BJ (cell line): ENCODE results near the gene GPR160. TPM values are rescaled to one million over a fixed set of nuclear protein-coding genes. Genes with fewer than 3 reads are reported as not detected.
"Not testable (repeated sequence)": the region's sequence is repeated elsewhere in the genome, so short reads cannot be mapped to it uniquely, and the experiment has no call there.

Experiments
- CTCF ChIA-PET: fragments of 350-600 bp; formaldehyde crosslinking; extraction: SDS; loops from one replicate; lab custom pipeline; 2021; ENCODE audit warnings: antibody characterized with exemption, inconsistent platforms; lab: Yijun Ruan, JAX
- POLR2A ChIA-PET: fragments of 300-600 bp; sonication (Branson Sonifier 250); formaldehyde crosslinking; extraction: SDS; loops from one replicate; lab custom pipeline; 2021; ENCODE audit warnings: antibody characterized with exemption; lab: Charles Lee
- DNase-seq: peaks from one replicate; pipeline ENCODE4 v3.0.0-alpha.2; 2011; ENCODE audit warnings: low read depth
- H3K27me3 ChIP-seq: 2 replicates; pipeline ENCODE4 v1.6.0; 2011; ENCODE audit warnings: low read length; ENCODE audit not compliant: control insufficient read depth, insufficient read depth
- H3K36me3 ChIP-seq: 2 replicates; pipeline ENCODE4 v1.5.1; 2011; ENCODE audit warnings: low read length; ENCODE audit not compliant: control insufficient read depth, insufficient read depth
- H3K4me3 ChIP-seq: 2 replicates; pipeline ENCODE4 v1.5.1; 2011; ENCODE audit warnings: low read depth, mild to moderate bottlenecking, control low read depth, low read length
- CTCF ChIP-seq: IDR thresholded peaks from 2 replicates; pipeline ENCODE4 v1.5.1; 2011; ENCODE audit warnings: low read depth, mild to moderate bottlenecking, control low read depth, inconsistent platforms, low read length, moderate library complexity; ENCODE audit not compliant: insufficient read depth
- polyA plus RNA-seq: library from polyadenylated mRNA; depleted of rRNA; stranded (reverse); fragments of >200 nt; gene quantifications from 2 replicates; pipeline ENCODE4 v1.2.3, GENCODE V29; 2011

GPR160 gene
- polyA plus RNA-seq, 1 experiment: 0.09 TPM

DNA sequence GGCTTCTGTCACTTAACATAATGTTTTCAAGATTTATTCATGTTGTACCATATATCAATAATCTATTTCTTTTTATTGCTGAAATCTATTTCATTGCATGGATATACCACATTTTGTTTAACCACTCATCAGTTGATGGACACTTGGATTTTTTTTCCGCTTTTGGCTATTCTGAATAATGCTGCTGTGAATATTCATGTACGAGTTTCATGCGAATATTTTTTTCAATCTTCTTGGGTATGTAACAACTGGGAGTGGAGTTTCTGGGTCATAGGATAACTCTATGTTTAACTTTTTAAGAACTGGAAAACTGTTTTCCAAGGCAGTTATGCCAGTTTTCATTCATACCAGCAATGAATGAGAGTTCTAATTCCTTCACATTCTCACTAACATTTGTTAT is 21.7 kb upstream of the GPR160 start:
- no peak for DNase-seq
- ChIA-PET CTCF (interaction anchor here (1.4 kb wide), 1 partner anchor 11 kb away, joined by 3 read pairs; no protein-coding TSS in a partner anchor), POLR2A (no interaction called here)
- Histone ChIP-seq H3K36me3 (no peaks in the 10 kb centered on the region), H3K27me3 (0 out of 2 replicates have a peak, but pooled peaks cover 1% of the 10 kb centered on the region), H3K4me3 (no peak overlapping the region)
- no peak for TF ChIP-seq CTCF

DNA sequence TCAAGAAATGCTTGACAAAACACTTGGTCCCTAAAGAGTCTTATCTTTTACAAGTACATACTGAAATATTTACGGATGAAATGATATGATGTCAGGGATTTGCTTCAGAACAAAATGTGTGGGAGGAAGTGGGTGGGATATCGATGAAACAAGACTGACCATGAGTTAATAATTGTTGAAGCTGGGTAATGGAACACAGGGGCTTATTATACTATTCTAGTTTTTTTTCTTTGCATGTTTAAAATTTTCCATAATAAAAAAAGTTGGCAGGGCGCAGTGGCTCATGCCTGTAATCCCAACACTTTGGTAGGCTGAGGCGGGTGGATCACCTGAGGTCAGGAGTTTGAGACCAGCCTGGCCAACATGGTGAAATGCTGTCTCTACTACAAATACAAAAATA is 18.5 kb upstream of the GPR160 start:
- H3K4me3 ChIP-seq, H3K27me3 ChIP-seq, DNase-seq, H3K36me3 ChIP-seq, POLR2A ChIA-PET: not testable (repeated sequence)
- CTCF ChIA-PET: interaction anchor here (1.0 kb wide), 1 partner anchor 13 kb away, joined by 3 read pairs; no protein-coding TSS in a partner anchor

- no peak for DNase-seq
- Histone ChIP-seq H3K4me3 (no peak overlapping the region), H3K36me3 (no peaks in the 10 kb centered on the region), H3K27me3 (0 out of 2 replicates have a peak, but pooled peaks cover 3% of the 10 kb centered on the region)
- no peak for TF ChIP-seq CTCF
- ChIA-PET CTCF (interaction anchor here (1.0 to 1.3 kb wide), 2 partner anchors 19 to 25 kb away, joined by 3 read pairs; no protein-coding TSS in a partner anchor), POLR2A (no interaction called here)
Observed at GRCh38 chr3:170021083-170021482, 16.7 kb upstream of the GPR160 start.

DNA sequence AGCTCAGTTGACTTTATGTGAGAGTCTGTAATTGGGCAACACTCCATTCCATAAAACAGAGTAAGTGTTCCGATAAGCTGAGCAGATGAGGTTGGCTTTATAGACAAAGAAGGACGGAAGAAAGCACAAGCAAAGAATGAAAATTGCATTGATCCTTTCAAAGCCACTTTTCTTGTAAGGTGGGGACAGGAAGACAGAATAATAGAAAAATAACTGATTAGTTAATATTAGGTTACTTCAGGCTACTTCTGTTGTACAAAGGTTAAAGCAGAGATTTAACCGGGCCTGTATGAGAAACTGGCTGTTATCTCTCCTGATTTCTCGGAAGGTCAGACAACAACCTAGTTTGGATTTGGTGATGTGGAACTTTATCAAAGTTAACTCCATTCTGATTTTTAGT is 15.5 kb upstream of the GPR160 start:
- no peaks in the 10 kb centered on the region for H3K36me3 ChIP-seq
- ChIA-PET CTCF (interaction anchor here (0.5 to 1.3 kb wide), 2 partner anchors 23 to 362 kb away, joined by 3 read pairs; no protein-coding TSS in a partner anchor), POLR2A (no interaction called here)
- no peak for DNase-seq
- no peak overlapping the region for H3K4me3 ChIP-seq
- 0 out of 2 replicates have a peak, but pooled peaks cover 3% of the 10 kb centered on the region for H3K27me3 ChIP-seq
- no peak for TF ChIP-seq CTCF

DNA sequence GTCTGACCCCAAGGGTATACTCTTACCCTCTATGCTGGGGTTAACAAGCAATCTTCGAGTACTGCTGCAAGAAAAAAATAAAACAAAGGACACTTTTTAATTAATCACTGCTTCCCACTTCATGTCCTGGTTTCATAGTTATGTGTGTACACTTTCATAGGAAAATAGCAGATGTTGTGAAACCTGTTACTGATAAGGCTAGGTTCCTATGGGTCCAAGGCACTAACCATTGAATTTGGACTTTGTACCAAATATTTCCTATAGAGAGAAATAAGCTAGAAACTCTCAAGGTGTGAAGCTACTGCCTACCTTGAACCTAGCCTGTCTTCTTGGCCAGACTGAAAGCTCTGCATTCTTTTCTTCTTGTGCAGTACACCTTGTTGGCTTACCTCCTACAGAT is 14.6 kb upstream of the GPR160 start:
- no peak overlapping the region for H3K4me3 ChIP-seq
- no peak for TF ChIP-seq CTCF
- POLR2A ChIA-PET: no interaction called here
- 0 out of 2 replicates have a peak, but pooled peaks cover 3% of the 10 kb centered on the region for H3K27me3 ChIP-seq
- no peak for DNase-seq
- CTCF ChIA-PET: no interaction called here
- H3K36me3 ChIP-seq: no peaks in the 10 kb centered on the region

GRCh38 chr3:170024581-170024980 is 13.2 kb upstream of the GPR160 start:
- CTCF ChIA-PET: no interaction called here
- peaks cover 2% of the 10 kb centered on the region; the same call in 1 of the 2 replicates for H3K27me3 ChIP-seq
- POLR2A ChIA-PET: no interaction called here
- DNase-seq: no peak
- no peaks in the 10 kb centered on the region for H3K36me3 ChIP-seq
- no peak overlapping the region for H3K4me3 ChIP-seq
- no peak for TF ChIP-seq CTCF
